PC-9 (cell line): ENCODE results near the gene GTF2H2C.

Experiments
- CTCF ChIP-seq: fragments of 200-600 bp; sonication (generic); conservative IDR thresholded peaks from 2 replicates; pipeline ENCODE4 v1.6.1; 2017; ENCODE audit warnings: mixed run types, antibody characterized with exemption, mild to moderate bottlenecking, moderate library complexity
- EZH2 ChIP-seq: fragments of 200-600 bp; sonication (generic); IDR thresholded peaks from 2 replicates; pipeline ENCODE4 v1.8.0; 2017; ENCODE audit warnings: antibody characterized with exemption, low read depth

DNA sequence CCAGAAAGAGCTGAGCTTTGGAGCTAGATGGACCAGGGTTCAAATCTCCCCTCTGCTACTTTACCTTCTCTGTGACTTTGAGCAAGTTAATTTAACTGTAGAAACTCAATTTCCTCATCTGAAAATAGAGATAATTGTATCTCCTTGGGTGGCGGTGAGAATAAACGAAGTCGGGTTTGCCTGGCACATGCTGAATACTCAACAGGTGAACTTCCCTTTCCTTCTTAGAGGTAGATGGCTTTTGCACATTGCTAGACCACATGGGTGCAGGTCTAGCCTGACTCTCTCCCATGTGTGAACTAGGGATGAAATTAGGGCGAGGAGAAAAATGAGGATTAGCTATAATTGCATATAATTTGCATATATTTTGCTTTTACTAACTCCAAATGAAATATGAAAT is 31.4 kb upstream of the GTF2H2C start:
- TF ChIP-seq CTCF (no peak), EZH2 (no peak)
